ENCODE measurements around the gene NXF2. TPM values are rescaled to one million over a fixed set of nuclear protein-coding genes. Genes with fewer than 3 reads are reported as not detected.
"Not testable (repeated sequence)": the region's sequence is repeated elsewhere in the genome, so short reads cannot be mapped to it uniquely, and the experiment has no call there.

NXF2 gene, protein sequence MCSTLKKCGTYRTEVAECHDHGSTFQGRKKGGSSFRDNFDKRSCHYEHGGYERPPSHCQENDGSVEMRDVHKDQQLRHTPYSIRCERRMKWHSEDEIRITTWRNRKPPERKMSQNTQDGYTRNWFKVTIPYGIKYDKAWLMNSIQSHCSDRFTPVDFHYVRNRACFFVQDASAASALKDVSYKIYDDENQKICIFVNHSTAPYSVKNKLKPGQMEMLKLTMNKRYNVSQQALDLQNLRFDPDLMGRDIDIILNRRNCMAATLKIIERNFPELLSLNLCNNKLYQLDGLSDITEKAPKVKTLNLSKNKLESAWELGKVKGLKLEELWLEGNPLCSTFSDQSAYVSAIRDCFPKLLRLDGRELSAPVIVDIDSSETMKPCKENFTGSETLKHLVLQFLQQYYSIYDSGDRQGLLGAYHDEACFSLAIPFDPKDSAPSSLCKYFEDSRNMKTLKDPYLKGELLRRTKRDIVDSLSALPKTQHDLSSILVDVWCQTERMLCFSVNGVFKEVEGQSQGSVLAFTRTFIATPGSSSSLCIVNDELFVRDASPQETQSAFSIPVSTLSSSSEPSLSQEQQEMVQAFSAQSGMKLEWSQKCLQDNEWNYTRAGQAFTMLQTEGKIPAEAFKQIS
- not detected for polyA plus RNA-seq

DNA sequence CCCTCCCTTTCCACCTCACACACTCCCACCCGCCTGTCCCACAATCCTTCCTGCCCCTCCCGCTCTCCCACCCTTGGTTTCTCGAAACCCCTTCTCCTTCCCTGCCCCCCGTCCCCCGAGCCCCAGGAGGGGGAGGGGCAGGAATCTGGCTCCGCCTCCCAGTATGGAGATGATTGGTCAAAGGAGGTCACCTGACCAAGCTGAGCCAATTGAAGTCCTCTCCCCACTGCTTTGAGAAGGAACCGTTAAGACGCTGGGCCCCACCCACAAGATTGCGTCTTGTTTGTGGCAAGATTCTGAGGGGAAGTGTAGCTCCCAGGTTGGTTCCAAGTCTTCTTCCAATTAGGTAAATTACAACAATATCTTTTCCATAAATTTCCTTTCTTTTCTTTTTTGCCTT lies at the start of gene NXF2:
TSS of gene NXF2 (plus strand) at position 275 of the 400 bp plus-strand sequence. CDS start 59,912 bp downstream, outside the sequence.
- no CpG with 5 or more reads among the region's 9 CpGs for WGBS, 3 donors
- H3K27ac ChIP-seq (ENCODE audit: low read depth, low read length): not testable (repeated sequence)

DNA sequence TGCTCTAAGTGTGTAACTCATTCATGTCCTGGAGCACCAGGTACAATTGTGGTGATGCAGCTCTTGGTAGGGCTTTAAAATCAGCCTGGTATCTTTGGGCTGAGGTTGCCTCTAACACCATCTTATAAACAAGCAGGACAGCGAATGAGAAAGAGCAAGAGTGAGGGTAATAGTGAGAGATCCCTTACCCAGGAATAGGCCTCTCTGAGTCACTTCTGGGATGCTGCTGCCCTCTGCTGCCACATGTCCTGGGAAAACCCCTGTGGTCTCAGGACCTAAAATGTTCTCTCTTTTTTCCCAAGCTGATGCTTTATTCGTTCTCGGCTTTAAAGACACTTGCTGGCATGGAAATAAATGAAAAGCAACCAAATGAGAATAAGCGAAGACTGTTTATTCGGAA lies 39.0 kb upstream of the NXF2 start:
- not testable (repeated sequence) for H3K27ac ChIP-seq (ENCODE audit: low read depth, low read length)
- WGBS, 3 donors: no CpG with 5 or more reads among the region's 5 CpGs

DNA sequence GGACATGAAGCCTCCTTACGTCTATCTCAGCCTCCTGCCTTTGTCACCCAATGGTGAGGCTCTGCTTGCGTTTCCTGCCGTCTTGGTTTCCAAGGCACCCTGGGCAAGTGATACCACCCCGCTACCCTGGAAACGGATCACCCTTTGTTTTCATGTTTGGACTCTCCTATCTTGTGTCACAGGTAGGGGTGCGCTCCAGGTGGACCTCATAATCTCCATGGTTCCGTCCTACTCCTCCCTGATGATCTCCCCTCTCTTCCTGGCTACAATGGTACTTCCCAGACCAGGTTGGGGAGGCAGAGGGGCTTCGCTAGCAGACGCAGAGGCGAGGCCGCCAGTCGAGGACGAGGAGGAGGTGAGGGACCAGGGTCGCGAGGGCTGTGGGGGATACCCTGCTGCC lies 32.0 kb upstream of the NXF2 start, which contains the start of gene TCP11X1:
TSS of gene TCP11X1 (plus strand) at position 316 of the 400 bp plus-strand sequence.
- no CpG with 5 or more reads among the region's 15 CpGs for WGBS, 3 donors
- not testable (repeated sequence) for H3K27ac ChIP-seq (ENCODE audit: low read depth, low read length)

DNA sequence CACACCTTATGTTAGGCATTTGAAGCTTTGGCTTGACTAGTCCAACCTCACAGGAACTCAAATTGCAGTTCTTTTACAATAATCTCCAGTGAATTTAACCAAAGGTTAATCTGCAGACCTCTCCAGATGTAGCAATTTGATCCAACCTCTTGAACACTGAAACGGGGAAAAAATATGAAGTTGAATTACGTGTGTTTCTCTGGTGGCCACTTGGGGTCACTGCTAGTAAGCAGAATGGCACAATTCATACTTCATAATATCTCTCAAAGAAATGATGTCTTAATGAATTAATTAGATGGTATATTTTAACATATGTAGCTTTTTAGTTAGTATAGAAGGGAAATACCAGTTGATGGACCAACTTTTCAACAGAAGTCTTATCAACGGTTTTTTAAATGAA lies 30.5 kb upstream of the NXF2 start:
- H3K27ac ChIP-seq (ENCODE audit: low read depth, low read length): not testable (repeated sequence)
- no CpG with 5 or more reads among the region's 3 CpGs for WGBS, 3 donors

DNA sequence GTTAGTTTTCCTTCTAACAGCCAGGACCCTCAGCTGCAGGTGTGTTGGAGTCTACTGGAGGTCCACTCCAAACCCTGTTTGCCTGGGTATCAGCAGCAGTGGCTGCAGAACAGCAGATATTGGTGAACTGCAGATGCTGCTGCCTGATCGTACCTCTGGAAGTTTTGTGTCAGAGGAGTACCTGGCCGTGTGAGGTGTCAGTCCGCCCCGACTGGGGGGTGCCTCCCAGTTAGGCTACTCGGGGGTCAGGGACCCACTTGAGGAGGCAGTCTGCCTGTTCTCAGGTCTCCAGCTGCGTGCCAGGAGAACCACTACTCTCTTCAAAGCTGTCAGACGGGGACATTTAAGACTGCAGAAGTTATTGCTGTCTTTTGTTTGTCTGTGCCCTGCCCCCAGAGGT lies 11.3 kb upstream of the NXF2 start:
- not testable (repeated sequence) for H3K27ac ChIP-seq (ENCODE audit: low read depth, low read length)
- WGBS, 3 donors: 76 to 87% methylated on average over 4 to 5 of the region's 7 CpGs; no CpG with 5 or more reads in 1 of the 3 donors

DNA sequence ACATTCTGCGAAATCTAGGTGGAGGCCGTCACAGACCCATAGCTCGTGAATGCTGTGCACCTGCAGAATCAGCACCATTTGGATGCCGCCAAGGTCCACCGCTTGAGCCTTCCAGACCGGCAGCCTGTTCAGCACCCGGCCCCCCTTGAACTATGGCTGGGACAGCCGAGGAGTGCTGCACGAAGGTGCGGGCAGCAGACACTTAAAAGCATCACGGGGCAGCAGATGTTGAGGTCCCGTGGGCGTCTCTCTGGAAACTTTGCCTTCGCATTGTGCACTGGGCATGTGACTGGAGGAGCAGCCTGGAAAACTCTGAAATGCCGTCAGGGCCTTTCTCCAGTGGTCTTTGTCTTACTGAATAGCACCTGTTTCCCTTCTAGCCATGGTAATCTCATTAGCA lies 6.7 kb upstream of the NXF2 start:
- WGBS, 3 donors: 78 to 86% (median 80%) methylated on average over 7 to 9 of the region's 15 CpGs
- H3K27ac ChIP-seq (ENCODE audit: low read depth, low read length): not testable (repeated sequence)

DNA sequence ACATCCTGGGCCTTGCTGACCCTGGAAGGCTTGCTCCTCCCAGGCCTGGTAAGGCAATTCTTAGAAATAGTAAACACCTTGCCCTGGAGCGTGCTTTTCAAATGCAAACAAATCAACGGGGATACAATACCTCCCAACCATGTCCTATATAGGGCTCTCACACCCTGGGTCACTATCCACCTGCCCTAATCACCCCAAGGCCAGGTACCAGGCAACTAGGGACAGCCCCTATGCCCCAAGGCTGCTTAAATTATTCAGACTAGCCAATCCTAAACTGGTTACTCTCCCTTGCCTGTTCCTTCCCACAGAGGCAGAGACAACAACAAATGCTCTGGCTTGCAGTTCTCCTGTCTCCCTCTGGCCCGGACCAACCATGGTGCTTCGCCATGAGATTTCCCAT lies 25.3 kb downstream of the NXF2 start:
- no CpG with 5 or more reads among the region's 4 CpGs for WGBS, 3 donors
- not testable (repeated sequence) for H3K27ac ChIP-seq (ENCODE audit: low read depth, low read length)

DNA sequence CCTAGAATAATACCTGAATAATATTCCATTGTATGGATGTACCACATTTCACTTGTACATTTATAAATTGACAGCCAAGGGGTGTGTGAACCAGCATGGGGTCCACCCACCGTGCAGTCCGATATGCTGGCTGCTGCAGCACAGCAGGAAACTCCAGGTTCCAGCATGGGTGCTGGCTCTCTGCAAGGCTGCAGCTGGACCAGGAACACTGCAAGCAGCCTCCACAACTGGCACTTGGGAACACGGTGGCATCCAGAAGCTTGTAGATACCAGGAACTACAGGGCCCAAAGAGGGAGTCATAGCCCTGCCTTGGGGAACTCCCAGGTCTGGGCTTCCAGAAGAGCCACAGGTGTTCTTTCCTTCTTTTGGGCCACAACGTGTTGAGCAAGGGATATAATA lies 91.2 kb downstream of the NXF2 start:
- H3K27ac ChIP-seq (ENCODE audit: low read depth, low read length): no peak overlapping the region
- 69 to 90% (median 86%) methylated on average over 3 to 4 of the region's 4 CpGs for WGBS, 3 donors

DNA sequence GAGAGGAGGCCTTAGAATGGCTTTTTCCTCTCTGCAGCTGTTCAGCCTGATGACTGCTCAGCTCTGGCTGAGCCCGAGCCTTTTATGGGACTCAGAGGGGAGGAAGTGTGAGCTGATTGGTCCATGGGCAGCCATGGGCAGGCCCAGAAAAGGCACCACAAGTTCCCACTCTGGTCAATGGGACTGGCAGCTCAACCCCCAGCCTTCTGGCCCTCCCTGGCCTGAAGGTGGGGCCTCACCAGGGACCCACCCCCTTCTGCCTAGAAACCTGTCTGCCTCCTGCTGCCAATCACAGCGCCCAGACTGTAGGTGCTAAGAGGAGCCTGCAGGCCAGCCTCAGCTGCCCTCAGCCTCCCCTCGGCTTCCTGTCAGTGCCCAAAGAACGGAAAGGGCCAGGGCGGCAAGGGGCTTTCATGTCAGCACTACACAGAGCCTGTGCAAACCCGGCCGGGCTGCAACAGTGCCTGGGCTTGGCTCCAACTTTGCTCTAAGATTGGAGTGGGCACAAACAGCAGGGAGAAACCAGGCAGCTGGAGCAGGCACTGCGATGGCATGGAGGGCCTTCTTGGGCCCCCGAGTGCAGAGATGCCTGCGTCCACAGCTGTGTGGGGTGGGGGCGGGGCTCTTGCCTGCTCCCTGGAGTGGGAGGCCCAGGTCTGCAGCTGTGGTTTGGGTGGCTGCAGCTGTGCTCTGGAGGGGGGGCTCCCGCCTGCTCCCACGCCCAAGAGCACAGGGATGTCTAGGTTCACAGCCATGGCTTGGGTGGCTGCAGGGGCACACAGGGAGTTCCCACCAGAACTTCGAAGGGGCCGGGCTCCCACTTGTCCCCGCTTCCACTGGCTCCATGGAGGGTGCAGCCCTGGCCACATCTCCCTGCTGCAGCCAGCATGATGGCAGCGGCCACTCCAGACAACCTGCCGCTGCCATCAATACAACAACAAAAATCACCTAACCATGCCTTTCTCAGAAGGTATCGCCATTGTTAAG lies 92.6 kb downstream of the NXF2 start:
- H3K27ac ChIP-seq (ENCODE audit: low read depth, low read length): no peak overlapping the region
- WGBS, 3 donors: 70 to 76% (median 74%) methylated on average over 14 to 19 of the region's 19 CpGs

DNA sequence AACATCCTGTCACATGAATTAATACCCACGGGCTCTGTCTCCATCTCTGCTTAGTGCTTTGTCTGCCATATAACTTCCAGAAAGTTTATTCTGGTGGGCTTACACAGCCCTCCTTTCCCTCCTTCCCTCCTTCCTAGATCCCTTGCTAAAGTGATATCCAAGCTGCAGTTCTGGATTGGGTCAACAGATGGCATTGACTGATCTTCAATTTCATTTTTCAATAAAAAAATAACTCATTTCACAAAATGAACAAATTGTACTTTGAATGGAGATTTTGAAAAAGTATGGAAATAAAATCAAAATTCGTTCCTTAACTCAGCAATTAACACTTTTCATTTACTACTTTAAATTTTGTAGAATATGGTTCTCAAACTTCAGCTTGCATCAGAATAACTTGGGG lies 94.9 kb downstream of the NXF2 start:
- H3K27ac ChIP-seq (ENCODE audit: low read depth, low read length): no peak overlapping the region
- 15 to 30% (median 27%) methylated on average over 2 of the region's 2 CpGs for WGBS, 3 donors

DNA sequence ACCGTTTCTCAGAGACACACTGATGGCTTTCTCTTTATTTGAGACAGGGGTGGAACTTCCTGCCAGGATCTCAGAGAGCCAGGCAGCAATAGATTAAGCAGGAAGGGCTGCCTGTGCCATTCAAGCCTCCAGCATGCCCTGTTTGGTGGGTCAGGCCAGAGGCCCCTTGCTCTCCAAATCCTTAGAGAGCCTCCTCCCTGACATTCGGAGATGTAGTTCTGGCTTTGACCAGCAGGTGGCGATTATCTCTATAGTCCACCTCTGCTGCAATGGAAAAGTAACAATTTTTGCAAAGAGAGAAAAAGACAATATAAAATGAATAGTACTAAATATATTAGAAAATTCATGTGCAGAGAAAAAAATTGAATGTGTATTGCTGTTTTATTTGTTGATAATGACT lies 98.9 kb downstream of the NXF2 start:
- no peak overlapping the region for H3K27ac ChIP-seq (ENCODE audit: low read depth, low read length)
- 28 to 29% (median 28%) methylated on average over 3 of the region's 3 CpGs for WGBS, 3 donors

Other genes starting within 250 kb of the NXF2 start
- gene TCEAL2, start 121.5 kb upstream of the NXF2 start, polyA plus RNA-seq: 1 to 10 TPM; 1.6 to 1.7 (median 1.7) TPM
- under 1 TPM in 2 of 3 donors, not detected in 1; 0.10 to 0.16 TPM for gene TCEAL6, start 104.7 kb upstream of the NXF2 start, polyA plus RNA-seq
- gene BEX5, start 91.2 kb upstream of the NXF2 start, polyA plus RNA-seq: 10 to 100 TPM in 1 of 3 donors, 1 to 10 TPM in 1, under 1 TPM in 1; 0.90 to 17.1 (median 2.3) TPM
- gene TCP11X1, start 31.9 kb upstream of the NXF2 start, polyA plus RNA-seq: not detected
- not detected for gene NXF2B, start 192.8 kb downstream of the NXF2 start, polyA plus RNA-seq
- under 1 TPM in 1 of 3 donors, not detected in 2; 0.05 TPM for gene TCP11X2, start 224.6 kb downstream of the NXF2 start, polyA plus RNA-seq